Esophagus squamous epithelium (tissue), 4 donors: ENCODE data around the gene AMHR2.
"Not testable (repeated sequence)": the region's sequence is repeated elsewhere in the genome, so short reads cannot be mapped to it uniquely, and the experiment has no call there.

Experiments
- CTCF ChIP-seq, 6 experiments: fragments of 450-650 bp in 4 of 6; fragments of 200-600 bp in 2 of 6; sonication (generic) in 2 of 6; IDR thresholded peaks; one replicate each; pipeline ENCODE4 v1.5.1; 2016 to 2019; ENCODE audit warnings: antibody characterized with exemption in 6 of 6, mild to moderate bottlenecking in 4 of 6, moderate library complexity in 4 of 6
- POLR2A ChIP-seq, 4 donors: fragments of 450-650 bp; IDR thresholded peaks; one replicate each; pipeline ENCODE4 v1.6.1; 2017; ENCODE audit warnings: antibody characterized with exemption in 4 of 4, mild to moderate bottlenecking in 4 of 4, moderate library complexity in 3 of 4

GRCh38 chr12:53402351-53402750 is 21.3 kb upstream of the AMHR2 start:
- TF ChIP-seq CTCF, POLR2A (IDR thresholded peaks at IDR 0.05): not testable (repeated sequence)
